ENCODE data around the gene C1orf167.

C1orf167 gene

DNA sequence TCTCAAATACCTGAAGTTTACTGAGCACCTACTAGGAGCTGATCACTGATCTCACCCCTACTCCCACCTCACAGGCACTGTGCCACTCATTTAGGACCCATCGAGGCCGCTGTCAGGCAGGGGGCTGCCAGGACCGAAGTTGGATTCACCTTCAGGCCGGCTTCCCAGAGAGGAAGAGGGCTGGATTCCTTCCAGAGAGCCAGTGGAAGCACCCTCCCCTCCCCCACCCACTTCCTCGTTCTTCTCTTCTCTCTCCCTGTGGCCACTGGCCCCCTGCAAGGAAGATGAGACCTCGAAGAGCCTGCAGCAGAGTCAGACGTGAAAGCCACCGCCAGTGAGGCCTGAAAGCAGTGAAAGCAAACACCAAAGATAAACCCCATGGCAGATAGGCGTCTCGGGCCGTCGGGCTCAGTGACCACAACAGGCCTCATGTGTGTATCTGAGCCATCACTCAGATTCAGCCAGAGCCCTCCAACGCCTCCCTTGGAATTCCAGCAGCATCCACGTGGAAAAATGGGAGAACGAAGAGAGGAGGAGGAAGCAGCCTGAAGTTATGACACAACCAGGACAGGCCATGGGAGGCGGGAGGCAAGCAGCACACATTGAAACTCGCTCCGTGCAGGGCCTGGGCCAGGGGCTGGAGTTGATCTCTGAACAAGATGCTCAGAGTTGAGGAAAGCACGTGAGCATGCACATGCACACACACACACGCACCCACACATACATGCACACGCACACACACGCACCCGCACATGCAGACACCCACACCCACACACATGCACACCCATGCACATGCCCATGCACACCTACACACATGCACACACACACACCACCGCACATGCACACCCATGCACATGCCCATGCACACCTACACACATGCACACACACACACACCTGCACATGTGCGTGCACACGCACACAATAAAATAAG lies 32.2 kb upstream of the C1orf167 start:
- ATAC-seq = no peak
- no peak for TF ChIP-seq CSDC2 (CRISPR knock-in tag; IDR thresholded peaks at IDR 0.05)
- no peak for TF ChIP-seq SNAI2 (CRISPR knock-in tag; IDR thresholded peaks at IDR 0.05)
- TF ChIP-seq BACH2 (CRISPR knock-in tag; IDR thresholded peaks at IDR 0.05; ENCODE audit: borderline replicate concordance) = no peak
- TF ChIP-seq ARNTL (CRISPR knock-in tag; IDR thresholded peaks at IDR 0.05; ENCODE audit: borderline replicate concordance, low read depth) = no peak
- TF ChIP-seq OSR1 (CRISPR knock-in tag; IDR thresholded peaks at IDR 0.05) = no peak
- no peak for TF ChIP-seq ZFP3 (CRISPR knock-in tag; IDR thresholded peaks at IDR 0.05)
- TF ChIP-seq ISL1 (CRISPR knock-in tag; IDR thresholded peaks at IDR 0.05) = no peak
- no peak for TF ChIP-seq PPARA (CRISPR knock-in tag; IDR thresholded peaks at IDR 0.05; ENCODE audit: borderline replicate concordance)

- TF ChIP-seq BACH2 (CRISPR knock-in tag; IDR thresholded peaks at IDR 0.05; ENCODE audit: borderline replicate concordance) (no peak), ZC3H10 (CRISPR knock-in tag; IDR thresholded peaks at IDR 0.05) (no peak), ZNF565 (CRISPR knock-in tag; conservative IDR thresholded peaks at IDR 0.05; ENCODE audit: low read depth) (no peak), ZNF8 (CRISPR knock-in tag; IDR thresholded peaks at IDR 0.05) (no peak), CSDC2 (CRISPR knock-in tag; IDR thresholded peaks at IDR 0.05) (no peak), TCF4 (CRISPR knock-in tag; IDR thresholded peaks at IDR 0.05; ENCODE audit: borderline replicate concordance) (no peak), ZFP30 (CRISPR knock-in tag; IDR thresholded peaks at IDR 0.05) (no peak), TOX (CRISPR knock-in tag; IDR thresholded peaks at IDR 0.05; ENCODE audit: borderline replicate concordance) (no peak), ZNF70 (CRISPR knock-in tag; IDR thresholded peaks at IDR 0.05) (no peak), ARNTL (CRISPR knock-in tag; IDR thresholded peaks at IDR 0.05; ENCODE audit: borderline replicate concordance, low read depth) (no peak), ZFP3 (CRISPR knock-in tag; IDR thresholded peaks at IDR 0.05) (no peak), CREB5 (CRISPR knock-in tag; IDR thresholded peaks at IDR 0.05; ENCODE audit: low read depth) (no peak), SNAI2 (CRISPR knock-in tag; IDR thresholded peaks at IDR 0.05) (no peak), GLIS3 (CRISPR knock-in tag; IDR thresholded peaks at IDR 0.05) (no peak), PPARA (CRISPR knock-in tag; IDR thresholded peaks at IDR 0.05; ENCODE audit: borderline replicate concordance) (no peak), CSRNP3 (CRISPR knock-in tag; IDR thresholded peaks at IDR 0.05) (no peak)
- TF ChIP-seq, protein P1, sequence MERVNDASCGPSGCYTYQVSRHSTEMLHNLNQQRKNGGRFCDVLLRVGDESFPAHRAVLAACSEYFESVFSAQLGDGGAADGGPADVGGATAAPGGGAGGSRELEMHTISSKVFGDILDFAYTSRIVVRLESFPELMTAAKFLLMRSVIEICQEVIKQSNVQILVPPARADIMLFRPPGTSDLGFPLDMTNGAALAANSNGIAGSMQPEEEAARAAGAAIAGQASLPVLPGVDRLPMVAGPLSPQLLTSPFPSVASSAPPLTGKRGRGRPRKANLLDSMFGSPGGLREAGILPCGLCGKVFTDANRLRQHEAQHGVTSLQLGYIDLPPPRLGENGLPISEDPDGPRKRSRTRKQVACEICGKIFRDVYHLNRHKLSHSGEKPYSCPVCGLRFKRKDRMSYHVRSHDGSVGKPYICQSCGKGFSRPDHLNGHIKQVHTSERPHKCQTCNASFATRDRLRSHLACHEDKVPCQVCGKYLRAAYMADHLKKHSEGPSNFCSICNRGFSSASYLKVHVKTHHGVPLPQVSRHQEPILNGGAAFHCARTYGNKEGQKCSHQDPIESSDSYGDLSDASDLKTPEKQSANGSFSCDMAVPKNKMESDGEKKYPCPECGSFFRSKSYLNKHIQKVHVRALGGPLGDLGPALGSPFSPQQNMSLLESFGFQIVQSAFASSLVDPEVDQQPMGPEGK (CRISPR knock-in tag; IDR thresholded peaks at IDR 0.05; ENCODE audit: borderline replicate concordance) = no peak
- ATAC-seq = no peak
These were observed 31.5 kb upstream of the C1orf167 start for GRCh38 chr1:11730429-11730891.

GRCh38 chr1:11731691-11732283 lies 30.2 kb upstream of the C1orf167 start:
- no peak for TF ChIP-seq CSDC2 (CRISPR knock-in tag; IDR thresholded peaks at IDR 0.05)
- no peak for TF ChIP-seq ISL1 (CRISPR knock-in tag; IDR thresholded peaks at IDR 0.05)
- no peak for TF ChIP-seq RARB (CRISPR knock-in tag; IDR thresholded peaks at IDR 0.05)
- no peak for TF ChIP-seq TCF4 (CRISPR knock-in tag; IDR thresholded peaks at IDR 0.05; ENCODE audit: borderline replicate concordance)
- no peak for TF ChIP-seq PPARA (CRISPR knock-in tag; IDR thresholded peaks at IDR 0.05; ENCODE audit: borderline replicate concordance)
- no peak for TF ChIP-seq POU6F1 (CRISPR knock-in tag; IDR thresholded peaks at IDR 0.05; ENCODE audit: borderline replicate concordance, low read depth)
- TF ChIP-seq SNAI2 (CRISPR knock-in tag; IDR thresholded peaks at IDR 0.05) = no peak
- no peak for ATAC-seq

All from SK-N-SH treated with all-trans-retinoic acid at 6 μM for 48 hours (cell line).